Measurements from ENCODE around the gene ZNF615.
A peak's percentile ranks its signal among the peaks of the same experiment; 100 is the strongest.
"Not testable (repeated sequence)": the region's sequence is repeated elsewhere in the genome, so short reads cannot be mapped to it uniquely, and the experiment has no call there.

ZNF615 gene

DNA sequence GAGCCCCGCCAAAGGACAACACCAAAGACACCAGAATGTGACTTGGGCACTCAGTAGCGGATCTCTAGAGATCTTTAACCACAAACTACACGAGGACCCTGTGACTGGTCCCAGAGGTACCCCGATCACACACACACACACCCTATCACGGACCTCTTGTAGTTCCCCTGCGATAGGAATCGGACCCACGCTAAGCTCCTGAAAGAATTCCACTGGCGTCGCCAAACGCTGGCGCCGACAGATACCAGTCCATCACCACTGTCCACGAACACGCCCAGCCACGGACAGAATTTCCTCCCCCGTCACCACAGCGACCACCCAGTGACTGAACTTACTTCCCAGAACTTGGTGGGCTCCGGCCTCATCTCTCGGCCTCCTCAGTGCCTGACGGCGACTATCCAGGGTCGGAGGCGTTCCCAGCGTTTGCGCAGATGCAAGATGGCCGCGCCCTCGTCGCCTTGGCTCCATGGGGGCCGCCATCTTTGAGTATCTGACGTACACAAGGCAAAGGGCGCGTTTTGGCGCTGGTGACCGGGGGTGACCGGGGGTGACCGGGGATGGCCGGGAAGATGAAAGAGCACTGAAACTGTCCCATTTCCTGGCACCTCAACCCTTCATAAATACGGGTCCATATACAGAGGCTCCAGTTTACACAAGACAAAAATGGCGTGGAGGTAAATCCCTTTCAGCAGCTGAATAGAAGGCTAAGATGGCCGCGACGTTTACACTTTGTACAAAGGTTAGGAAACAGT, at the start of gene ZNF615:
Gene ZNF615 (minus strand): TSS at position 406 of the 752 bp plus-strand sequence. CDS start 4,500 bp downstream, outside the sequence.
- DNase-seq: peak; percentile 61

DNA sequence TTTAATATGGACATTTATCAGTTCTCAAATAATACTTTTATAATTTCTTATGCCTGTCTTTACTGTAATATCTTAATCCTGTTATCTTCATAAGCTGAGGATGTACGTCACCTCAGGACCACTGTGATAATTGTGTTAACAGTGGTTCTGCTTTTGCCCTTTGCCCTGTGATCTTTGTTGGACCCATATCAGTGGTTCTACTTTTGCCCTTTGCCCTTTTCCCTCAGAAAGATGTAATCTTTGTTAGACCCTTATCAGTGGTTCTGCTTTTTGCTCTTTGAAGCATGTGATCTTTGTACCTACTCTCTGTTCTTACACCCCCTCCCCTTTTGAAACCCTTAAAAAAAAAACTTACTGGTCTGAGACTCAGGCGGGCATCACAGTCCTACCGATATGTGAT, 48.5 kb upstream of the ZNF615 start:
- DNase-seq: not testable (repeated sequence)

DNA sequence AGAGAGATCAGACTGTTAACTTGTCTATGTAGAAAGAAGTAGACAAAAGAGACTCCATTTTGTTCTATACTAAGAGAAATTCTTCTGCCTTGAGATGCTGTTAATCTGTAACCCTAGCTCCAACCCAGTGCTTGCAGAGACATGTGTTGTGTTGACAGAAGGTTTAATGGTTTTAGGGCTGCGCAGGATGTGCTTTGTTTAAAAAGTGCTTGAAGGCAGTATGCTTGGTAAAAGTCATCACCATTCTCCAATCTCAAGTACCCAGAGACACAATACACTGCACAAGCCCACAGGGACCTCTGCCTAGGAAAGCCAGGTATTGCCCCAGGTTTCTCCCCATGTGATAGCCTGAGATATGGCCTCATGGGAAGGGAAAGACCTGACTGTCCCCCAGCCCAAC, 43.7 kb upstream of the ZNF615 start:
- DNase-seq: not testable (repeated sequence)

DNA sequence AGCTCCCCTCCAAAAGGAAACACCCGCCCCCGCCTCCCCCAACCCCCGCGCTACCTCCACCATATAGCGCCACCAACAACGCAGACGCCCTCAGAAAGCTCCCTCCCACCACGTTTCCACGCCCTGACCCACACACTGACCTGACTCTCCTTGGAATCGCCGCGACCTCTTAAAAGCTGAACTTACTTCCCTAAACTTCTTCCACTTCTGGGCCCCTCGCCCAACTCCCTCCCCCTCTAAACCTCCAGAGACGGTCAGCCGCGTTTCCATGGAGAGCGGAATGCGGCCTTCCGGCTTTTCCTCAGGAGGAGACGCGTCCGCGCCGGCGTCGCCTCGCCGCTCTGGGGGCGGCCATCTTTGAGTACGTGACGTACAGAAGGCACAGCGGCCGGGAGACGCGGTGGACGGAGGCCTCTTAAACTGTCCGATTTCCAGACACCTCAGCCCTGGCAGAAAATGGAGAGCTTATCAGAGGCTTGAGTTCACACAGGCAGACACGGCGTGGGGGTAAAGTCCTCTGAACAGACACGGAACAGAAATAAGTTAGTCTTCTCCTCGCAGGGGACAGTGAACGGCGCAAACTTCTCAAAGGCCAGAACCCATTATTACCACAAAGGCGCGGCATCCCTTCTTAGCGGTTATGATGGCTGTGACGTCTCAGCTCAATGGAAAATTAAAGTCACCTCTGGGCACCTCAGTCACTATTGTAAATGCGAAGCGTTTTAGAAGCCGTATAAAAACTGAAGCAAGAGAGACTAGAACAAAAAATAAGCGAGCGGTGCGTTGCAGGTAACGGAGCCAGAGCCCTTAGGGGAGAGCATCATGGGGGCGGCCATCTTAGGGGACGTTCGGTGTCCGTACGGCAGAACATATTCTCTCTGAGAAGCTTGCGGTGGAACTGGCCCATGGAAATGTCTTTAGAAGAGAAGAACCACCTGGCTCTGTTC, 40.8 kb upstream of the ZNF615 start, which contains the start of gene ZNF432:
Gene ZNF432 (minus strand): TSS at position 284 of the 947 bp plus-strand sequence. CDS start 1,970 bp downstream, outside the sequence.
- peak; percentile 79 for DNase-seq

DNA sequence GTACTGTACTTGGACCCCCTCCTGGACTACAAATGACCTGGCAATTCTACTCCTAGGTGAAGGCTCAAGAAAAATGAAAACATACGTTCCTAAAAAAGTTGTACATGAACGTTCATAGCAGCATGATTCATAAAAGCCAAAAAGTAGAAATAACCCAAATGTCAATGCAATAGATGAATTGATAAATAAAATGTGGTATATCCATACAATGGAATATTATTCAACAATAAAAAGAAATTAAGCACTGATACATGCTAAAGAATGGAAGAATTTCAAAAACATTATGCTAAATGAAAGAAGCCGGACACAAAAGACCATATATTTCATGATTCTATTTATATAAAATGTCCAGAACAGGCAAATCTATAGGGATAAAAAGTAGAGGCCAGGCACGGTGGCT, 31.2 kb upstream of the ZNF615 start:
- no peak for DNase-seq

DNA sequence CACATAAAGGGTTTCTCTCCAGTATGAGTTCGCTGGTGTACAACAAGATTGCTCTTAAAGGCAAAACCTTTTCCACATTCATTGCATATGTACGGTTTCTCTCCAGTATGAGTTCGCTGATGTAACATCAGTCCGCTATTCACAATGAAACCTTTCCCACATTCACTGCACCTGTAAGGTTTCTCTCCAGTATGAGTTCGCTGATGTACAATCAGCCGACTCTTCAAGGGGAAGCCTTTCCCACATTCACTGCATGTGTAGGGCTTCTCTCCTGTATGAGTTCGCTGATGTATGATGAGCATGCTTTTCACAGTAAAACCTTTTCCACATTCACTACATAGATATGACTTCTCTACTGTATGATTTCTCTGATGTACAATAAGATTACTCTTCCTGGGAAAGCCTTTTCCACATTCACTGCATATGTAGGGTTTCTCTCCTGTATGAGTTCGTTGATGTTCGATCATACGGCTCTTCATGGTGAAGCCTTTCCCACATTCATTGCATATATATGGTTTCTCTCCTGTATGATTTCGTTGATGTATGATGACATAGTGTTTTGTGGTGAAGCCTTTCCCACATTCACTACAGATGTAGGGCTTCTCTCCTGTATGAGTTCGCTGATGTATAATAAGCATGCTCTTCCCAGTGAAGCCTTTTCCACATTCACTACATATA, 26.2 kb upstream of the ZNF615 start:
- DNase-seq: no peak

DNA sequence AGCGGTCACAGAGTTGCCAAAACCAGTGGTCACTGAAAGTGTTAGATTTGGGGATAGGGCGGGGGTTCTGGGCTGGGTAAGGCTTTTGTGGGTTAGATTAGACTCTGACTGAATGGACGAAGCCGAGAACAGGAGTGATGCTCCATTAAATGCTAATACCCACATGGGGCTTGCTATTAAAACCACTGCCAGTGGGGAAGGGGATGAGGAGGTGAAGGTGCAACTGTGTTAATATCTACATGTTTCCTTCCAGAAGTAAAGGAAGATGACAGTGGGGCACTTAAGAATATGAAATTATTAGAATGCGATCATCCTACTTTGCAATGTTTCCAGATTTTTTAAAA, 20.7 kb upstream of the ZNF615 start:
- DNase-seq: no peak

DNA sequence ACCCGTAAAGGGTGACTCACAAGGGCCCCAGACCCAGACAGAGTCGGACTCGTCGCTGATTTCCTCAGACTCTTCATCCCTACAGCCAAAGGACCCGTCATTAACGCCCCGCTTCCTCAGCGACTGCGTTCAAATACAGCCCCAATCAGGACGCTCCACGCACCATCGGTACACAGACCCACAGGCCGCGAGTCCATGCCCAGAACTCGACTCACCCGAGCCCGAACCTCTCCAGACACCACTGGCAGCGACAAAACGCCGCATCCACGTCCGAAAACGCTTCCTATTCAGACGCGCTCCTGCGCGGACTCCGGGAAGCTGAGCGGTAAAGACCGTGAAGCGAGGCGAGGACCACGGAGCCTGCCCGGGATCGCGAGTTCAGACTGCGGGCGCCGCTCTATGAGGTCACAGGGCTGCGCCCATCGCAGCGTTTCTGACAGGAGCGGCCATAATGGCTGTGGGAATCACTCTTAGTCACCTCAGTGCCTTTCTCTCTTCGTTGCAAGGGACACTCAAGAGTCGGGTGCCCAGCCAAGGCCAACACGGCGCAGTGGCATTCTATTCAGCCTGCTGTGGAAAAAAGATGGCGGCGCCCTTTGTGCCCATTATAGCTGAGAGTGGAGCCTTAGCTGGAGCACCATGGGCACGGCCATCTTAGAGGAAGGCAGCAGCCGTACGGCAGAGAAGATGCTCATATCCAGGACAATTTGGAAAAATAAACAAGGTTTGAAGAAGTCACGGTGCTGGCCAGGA, 20.2 kb upstream of the ZNF615 start, which contains the start of gene ZNF614:
Gene ZNF614 (minus strand): TSS at position 353 of the 753 bp plus-strand sequence. CDS start 2,634 bp downstream, outside the sequence.
- peak; percentile 92 for DNase-seq

DNA sequence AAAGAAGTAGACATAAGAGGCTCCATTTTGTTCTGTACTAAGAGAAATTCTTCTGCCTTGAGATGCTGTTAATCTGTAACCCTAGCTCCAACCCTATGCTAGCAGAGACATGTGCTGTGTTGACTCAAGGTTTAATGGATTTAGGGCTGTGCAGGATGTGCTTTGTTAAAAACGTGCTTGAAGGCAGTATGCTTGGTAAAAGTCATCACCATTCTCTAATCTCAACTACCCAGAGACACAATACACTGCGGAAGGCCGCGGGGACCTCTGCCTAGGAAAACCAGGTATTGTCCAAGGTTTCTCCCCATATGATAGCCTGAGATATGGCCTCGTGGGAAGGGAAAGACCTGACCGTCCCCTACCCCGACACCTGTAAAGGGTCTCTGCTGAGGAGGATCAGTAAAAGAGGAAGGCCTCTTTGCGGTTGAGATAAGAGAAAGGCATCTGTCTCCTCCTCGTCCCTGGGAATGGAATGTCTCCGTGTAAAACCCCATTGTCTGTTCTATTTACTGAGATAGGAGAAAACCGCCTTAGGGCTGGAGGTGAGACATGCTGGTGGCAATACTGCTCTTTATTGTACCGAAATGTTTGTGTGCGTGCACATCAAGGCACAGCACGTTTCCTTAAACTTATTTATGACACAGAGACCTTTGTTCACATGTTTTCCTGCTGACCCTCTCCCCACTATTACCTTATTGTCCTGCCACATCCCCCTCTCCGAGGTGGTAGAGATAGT, 18.4 kb upstream of the ZNF615 start:
- not testable (repeated sequence) for DNase-seq

DNA sequence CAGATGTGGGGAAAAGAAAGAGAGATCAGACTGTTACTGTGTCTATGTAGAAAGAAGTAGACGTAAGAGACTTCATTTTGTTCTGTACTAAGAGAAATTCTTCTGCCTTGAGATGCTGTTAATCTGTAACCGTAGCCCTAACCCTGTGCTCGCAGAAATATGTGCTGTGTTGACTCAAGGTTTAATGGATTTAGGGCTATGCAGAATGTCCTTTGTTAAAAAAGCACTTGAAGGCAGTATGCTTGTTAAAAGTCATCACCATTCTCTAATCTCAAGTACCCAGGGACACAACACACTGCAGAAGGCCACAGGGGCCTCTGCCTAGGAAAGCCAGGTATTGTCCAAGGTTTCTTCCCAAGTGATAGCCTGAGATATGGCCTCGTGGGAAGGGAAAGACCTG, 16.5 kb upstream of the ZNF615 start:
- DNase-seq: not testable (repeated sequence)

DNA sequence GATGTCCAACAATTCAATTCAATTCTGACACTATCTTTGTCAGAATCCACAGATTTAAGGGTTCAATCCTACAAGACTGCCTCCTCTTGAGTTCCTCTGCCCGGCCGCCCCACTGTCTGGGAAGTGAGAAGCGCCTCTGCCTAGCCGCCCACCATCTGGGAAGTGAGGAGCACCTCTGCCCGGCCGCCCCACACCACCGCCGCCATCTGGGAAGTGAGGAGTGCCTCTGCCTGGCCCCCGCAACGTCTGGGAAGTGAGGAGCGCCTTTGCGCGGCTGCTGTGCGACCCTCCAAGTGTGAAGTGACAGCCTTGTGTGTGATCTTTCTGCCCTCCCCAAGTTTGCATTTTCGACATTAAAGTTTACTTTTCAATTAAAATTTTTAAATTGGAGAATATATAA, 14.2 kb upstream of the ZNF615 start:
- DNase-seq: no peak

DNA sequence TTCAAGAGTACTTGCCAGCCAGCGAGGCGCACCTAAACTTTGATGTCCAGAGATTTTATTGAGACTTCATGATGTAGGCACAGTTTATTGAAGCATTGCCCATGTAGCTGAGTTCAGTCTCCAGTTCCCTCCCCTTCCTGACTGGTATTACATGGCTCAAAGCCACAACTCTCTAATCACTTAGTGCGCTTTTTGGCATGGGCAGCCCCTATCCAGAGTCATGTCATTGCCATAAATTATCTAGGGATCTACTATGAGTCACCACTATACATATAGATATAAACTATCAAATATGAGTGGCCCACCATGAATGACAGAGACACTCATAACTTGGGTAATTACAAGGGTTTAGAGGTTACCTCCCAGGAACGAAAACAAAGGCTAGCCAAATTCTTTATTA, 12.5 kb upstream of the ZNF615 start:
- no peak for DNase-seq

DNA sequence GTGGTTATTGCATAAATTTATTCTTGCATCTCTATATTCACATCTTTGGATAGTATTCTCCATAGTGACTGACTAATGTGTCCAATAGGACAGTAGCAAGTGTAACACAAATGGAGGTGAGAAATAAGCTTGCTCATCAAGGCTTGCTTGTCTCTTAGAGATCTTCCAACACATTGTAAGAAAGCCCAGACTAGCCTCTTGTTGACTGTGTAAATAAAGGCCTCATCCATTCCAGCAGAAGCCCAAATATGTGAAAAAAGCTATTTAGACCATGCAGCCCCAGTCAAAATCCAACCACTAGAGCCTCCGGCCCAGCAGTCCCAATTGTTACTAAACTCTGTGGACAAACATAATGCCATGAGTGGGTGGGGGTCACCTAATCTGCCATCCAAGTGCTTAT, 2.7 kb upstream of the ZNF615 start:
- no peak for DNase-seq

DNA sequence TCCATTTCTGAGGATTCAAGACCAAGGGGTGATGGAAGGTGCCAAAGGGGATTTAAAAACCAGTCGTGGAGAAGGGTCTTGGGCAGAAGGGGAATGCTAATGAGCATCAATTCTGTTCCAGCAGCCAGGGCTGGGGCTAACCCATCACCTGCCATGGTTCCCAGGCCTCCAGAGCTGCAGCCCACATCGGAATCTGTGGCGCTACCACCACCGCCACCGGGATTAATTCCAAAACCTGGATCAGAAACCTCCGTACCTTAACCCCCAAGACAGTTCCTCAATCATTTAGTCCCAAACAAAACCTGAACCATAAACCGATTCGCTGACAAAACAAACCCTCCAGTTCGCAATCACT, 583 bp downstream of the ZNF615 start:
- peak; percentile 4 for DNase-seq

DNA sequence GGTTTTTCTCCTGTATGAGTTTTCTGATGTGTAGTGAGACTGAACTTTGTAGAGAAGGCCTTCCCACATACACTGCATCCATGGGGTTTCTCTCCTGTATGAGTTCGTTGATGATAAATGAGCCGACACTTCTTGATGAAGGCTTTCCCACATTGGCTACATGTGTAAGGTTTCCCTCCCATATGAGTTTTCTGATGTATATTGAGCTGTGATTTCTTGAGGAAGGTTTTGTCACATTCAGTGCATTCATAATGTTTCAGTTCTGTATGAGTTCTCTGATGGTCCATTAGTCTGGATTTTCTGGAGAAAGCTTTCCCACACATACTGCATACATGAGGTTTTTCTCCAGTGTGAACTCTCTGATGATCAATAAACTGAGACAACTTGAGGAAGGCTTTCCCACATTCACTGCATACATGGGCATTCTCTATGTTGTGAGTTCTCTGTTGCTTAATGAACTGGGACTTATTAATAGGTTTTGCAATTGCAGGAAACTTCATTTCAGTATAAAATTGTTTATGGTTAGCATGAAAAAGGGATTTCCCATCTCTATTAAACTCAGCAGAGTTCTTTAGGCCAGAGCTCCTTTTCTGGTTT, 13.9 kb downstream of the ZNF615 start:
- DNase-seq: no peak

DNA sequence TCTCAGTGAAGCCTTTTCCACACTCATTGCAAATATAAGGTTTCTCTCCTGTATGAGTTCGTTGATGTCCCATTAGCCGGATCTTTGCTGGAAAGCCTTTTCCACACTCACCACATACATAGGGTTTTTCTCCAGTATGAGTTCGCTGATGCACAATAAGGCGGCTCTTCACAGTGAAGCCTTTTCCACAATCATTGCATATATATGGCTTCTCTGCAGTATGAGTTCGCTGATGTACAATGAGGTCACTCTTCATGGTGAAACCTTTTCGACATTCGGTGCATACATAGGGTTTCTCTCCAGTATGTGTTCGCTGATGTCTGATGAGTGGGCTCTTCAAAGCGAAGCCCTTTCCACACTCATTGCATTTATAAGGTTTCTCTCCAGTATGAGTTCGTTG, 14.6 kb downstream of the ZNF615 start:
- no peak for DNase-seq

DNA sequence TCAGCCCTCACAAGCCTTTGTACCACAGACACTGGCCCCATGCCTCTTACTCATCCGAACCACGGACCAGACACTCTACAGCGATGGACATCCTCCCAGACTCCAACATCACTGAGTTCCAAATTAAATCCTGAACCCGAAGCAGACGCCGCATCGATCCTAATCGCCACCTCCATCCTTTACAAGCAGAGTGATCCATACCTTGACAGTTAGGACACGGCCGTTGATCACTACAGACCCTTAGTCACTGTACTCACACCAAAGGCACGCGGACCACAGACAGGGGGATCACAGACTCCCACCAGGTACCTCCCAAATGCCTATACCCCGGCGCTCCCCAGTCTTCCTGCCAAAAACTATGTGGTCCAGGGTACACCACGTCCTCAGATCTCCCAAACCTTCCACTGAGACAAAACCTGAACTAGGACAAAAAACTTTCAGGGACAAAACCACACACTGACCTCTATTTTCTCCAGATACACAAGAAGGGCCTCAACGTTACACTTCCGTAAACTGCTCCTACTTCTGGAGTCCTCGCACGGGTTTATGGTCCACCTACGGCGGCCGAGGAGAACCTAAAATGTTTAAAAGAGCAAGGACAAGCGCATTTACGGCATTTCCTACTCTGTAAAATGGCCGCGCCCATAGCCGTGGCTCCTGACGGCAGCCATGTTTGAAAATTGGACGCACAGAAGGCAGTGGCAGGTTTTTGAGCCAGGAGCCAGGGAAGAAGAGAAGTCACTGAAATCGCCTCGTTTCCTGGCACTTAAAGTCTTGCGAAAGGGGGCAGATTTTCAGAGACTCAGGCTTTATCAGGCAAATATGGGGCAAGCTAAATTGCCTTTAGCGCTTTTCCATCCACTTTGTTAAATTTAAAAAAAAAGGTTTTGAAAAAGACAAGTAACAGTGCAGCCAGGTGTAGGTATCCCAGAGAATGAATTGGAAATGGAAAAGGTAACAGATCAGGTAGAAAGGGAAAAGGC, 21.4 kb downstream of the ZNF615 start, which contains the start of gene ZNF350:
Gene ZNF350 (minus strand): TSS at position 532 of the 983 bp plus-strand sequence. CDS start 12,480 bp downstream, outside the sequence.
- peak; percentile 89 for DNase-seq

DNA sequence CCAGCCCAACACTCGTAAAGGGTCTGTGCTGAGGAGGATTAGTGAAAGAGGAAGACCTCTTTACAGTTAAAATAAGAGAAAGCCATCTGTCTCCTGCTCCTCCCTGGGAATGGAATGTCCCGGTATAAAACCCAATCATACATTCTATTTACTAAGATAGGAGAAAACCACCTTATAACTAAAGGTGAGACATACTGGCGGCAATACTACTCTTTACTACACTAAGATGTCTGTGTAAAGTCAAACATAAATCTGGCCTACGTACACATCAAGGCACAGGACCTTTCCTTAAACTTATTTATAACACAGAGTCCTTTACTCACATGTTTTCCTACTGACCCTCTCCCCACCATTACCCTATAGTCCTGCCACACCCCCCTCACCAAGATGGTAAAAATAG, 24.6 kb downstream of the ZNF615 start:
- DNase-seq: no peak

DNA sequence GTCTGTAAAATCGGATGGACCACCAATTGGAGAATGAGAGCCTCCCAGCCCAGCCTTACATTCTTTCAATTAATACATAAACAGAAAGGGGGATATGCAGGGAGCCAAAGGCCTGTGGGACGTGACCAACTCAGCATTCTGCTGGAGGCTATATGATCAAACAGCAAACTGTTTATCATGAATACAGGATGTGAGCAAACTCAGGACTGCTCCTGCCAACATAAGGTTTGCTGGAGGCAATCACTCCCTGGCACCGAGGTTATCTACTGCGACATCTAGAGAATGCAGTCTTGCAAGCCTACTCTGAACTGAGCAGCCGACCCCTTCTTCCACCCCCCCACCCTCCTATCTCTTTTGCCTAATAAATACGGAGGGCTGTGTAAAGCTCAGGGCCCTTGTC, 27.1 kb downstream of the ZNF615 start:
- not testable (repeated sequence) for DNase-seq
